Kidney (tissue), 14 donors: Measurements from ENCODE around the gene DIAPH3. TPM values are rescaled to one million over a fixed set of nuclear protein-coding genes. Genes with fewer than 3 reads are reported as not detected.
A peak's percentile ranks its signal among the peaks of the same experiment; 100 is the strongest.

ENCODE experiments used
- DNase-seq, 5 donors: peaks; one replicate each; pipeline ENCODE4 v3.0.0-alpha.2; 2013 to 2020
- FAIRE-seq: peaks from 2 replicates; lab custom pipeline; 2012; peaks lifted over from hg19 to GRCh38; lab: Jason Lieb, UNC
- H3K27ac ChIP-seq, 2 donors: one replicate each; pipeline ENCODE4 v1.7.0; 2013; ENCODE audit warnings: low read depth in 2 of 2, low read length in 2 of 2, inconsistent platforms in 1 of 2
- H3K27me3 ChIP-seq: one replicate; pipeline ENCODE4 v1.7.1; 2013; ENCODE audit warnings: low read length, inconsistent platforms; ENCODE audit not compliant: control insufficient read depth, insufficient read depth
- H3K36me3 ChIP-seq, 3 donors: one replicate each; pipeline versions ENCODE4 v1.7.0 to v1.7.1; 2013; ENCODE audit warnings: low read length in 3 of 3, control low read depth in 1 of 3, inconsistent platforms in 1 of 3; ENCODE audit not compliant: insufficient read depth in 3 of 3, control insufficient read depth in 2 of 3
- H3K4me1 ChIP-seq, 3 donors: one replicate each; pipeline versions ENCODE4 v1.7.0 to v1.7.1; 2013; ENCODE audit warnings: low read length in 3 of 3, inconsistent platforms in 1 of 3, low read depth in 1 of 3; ENCODE audit not compliant: control insufficient read depth in 2 of 3, insufficient read depth in 2 of 3
- H3K4me3 ChIP-seq, 3 donors: one replicate each; pipeline versions ENCODE4 v1.7.0 to v1.8.1; 2013; ENCODE audit warnings: low read length in 3 of 3, control low read depth in 1 of 3, inconsistent platforms in 1 of 3
- H3K9ac ChIP-seq, 3 donors: one replicate each; pipeline versions ENCODE4 v1.7.0 to v1.7.1; 2013; ENCODE audit warnings: low read length in 3 of 3, control low read depth in 1 of 3, inconsistent platforms in 1 of 3
- H3K9me3 ChIP-seq, 3 donors: one replicate each; pipeline versions ENCODE4 v1.7.0 to v1.7.1; 2013; ENCODE audit warnings: low read length in 3 of 3, control low read depth in 1 of 3, inconsistent platforms in 1 of 3; ENCODE audit not compliant: control insufficient read depth in 2 of 3, insufficient read depth in 1 of 3
- intact Hi-C: fragments of 100-400 bp; cut with DNase I; formaldehyde crosslinking; loops from one replicate; pipeline ENCODE4 v1.11.1; 2022
- polyA plus RNA-seq: library from polyadenylated mRNA; stranded (reverse); fragments of 350-450 nt; fragmentation: Illumina TruSeq; extraction: RNeasy Lipid Tissue Mini Kit (QIAGEN cat#74804); gene quantifications from one replicate; pipeline ENCODE4 v1.2.3, GENCODE V29; 2014; ENCODE audit warnings: low read depth, low replicate concordance; ENCODE audit not compliant: insufficient read depth
- total RNA-seq: library from RNA; stranded (reverse); fragmentation: NEBNext Ultra II Directional; extraction: Animal tissue kit (Norgen Biotek cat#: 25700); gene quantifications from one replicate; pipeline ENCODE4 v1.2.1, GENCODE V29; 2021
- TF ChIP-seq, protein P1 (sequence below): IDR thresholded peaks from 3 replicates; pipeline ENCODE4 v1.5.1; 2012; ENCODE audit warnings: mild to moderate bottlenecking, moderate library complexity, borderline replicate concordance; ENCODE audit not compliant: insufficient read depth; ENCODE audit errors: extremely low read depth
- donor health status: control.
- donor health status: control.
- donor health status: control.
- donor health status: control.
- donor health status: control.
- donor health status: DM: yes; HTN: yes; CAD: no.
- donor health status: Normal renal cell carcinoma (clear cell type).

DIAPH3 gene
- total and polyA plus RNA-seq, 2 donors from 2014 or later: 2.0 to 2.7 TPM

DNA sequence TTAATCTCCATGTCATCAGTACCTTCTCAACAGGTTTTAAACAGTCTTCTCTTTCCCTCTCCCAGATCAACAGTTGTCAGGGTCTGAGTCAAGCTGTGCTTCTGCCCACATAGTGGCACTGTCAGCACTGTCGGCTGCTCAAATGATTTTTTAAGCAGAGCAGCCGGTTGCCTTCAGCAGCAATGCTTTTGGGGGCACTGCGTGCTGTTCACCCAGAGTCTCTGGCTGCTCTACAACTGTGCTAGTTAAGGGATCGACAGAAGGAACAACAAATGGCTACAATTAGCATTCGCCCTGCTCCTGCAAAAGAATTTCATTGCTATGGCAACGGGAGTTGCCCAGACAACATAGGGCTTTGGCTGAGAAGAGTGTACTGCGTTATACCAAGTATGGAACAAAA lies 412.9 kb downstream of the DIAPH3 start:
- DNase-seq: peak in 4 of 5 donors; percentile 68 to 90 (median 84)
- TF ChIP-seq, protein P1, sequence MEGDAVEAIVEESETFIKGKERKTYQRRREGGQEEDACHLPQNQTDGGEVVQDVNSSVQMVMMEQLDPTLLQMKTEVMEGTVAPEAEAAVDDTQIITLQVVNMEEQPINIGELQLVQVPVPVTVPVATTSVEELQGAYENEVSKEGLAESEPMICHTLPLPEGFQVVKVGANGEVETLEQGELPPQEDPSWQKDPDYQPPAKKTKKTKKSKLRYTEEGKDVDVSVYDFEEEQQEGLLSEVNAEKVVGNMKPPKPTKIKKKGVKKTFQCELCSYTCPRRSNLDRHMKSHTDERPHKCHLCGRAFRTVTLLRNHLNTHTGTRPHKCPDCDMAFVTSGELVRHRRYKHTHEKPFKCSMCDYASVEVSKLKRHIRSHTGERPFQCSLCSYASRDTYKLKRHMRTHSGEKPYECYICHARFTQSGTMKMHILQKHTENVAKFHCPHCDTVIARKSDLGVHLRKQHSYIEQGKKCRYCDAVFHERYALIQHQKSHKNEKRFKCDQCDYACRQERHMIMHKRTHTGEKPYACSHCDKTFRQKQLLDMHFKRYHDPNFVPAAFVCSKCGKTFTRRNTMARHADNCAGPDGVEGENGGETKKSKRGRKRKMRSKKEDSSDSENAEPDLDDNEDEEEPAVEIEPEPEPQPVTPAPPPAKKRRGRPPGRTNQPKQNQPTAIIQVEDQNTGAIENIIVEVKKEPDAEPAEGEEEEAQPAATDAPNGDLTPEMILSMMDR: no peak
- H3K9me3 ChIP-seq: no peaks in the 10 kb centered on the region
- no peaks in the 10 kb centered on the region for H3K27me3 ChIP-seq
- no peak overlapping the region for H3K27ac ChIP-seq
- H3K4me3 ChIP-seq: peak overlapping the region; percentile 5 to 21 (median 19)
- FAIRE-seq: no peak
- H3K4me1 ChIP-seq: peaks cover 0 to 5% (median 0%) of the 10 kb centered on the region in 3 donors
- intact Hi-C loops: no loop called here
- no peak overlapping the region for H3K9ac ChIP-seq
- H3K36me3 ChIP-seq: no peaks in the 10 kb centered on the region

DNA sequence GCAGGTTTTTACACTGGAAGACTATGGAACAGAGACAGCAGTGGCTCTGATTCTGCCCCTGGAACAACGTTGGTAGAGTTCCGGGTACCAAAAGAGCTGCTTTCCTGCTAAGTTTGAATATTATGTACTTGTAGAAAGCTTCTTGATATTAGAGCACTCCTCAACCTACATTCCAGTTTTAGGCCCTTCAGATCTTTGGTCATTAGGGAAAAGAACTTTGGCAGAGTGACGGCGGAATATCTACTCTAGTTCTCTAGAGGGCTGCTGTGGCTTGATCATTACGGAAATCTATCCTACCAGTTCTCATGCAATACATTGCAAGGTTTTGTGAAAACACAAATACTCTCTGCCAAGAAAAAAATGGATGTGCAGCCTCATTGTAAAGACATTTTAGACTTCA lies 415.7 kb downstream of the DIAPH3 start:
- no peaks in the 10 kb centered on the region for H3K36me3 ChIP-seq
- TF ChIP-seq, protein P1: no peak
- H3K27me3 ChIP-seq: no peaks in the 10 kb centered on the region
- intact Hi-C loops: no loop called here
- no peak overlapping the region for H3K4me3 ChIP-seq
- DNase-seq (no peak), FAIRE-seq (no peak)
- peaks cover 0 to 5% (median 0%) of the 10 kb centered on the region in 3 donors for H3K4me1 ChIP-seq
- H3K9me3 ChIP-seq: no peaks in the 10 kb centered on the region
- no peak overlapping the region for H3K27ac ChIP-seq
- no peak overlapping the region for H3K9ac ChIP-seq

DNA sequence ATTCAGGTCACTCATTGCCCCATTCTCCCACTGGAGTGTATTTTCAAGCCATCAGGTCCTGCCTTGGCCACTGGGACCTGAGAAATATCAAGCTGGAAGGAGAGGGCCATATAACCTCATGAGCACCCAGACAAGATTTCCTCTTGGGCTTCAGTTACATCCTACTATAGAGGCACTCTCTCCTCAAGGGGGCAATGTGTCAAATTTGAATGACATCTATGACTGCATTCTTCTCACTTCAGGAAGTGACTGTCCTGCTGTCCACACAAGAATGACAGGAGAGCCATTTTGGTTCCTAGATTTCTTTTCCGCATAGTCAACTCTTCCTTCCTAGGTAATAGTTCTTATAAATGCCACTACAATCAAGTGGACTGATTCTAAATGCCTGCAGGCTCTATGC lies 416.2 kb downstream of the DIAPH3 start:
- Histone ChIP-seq H3K9me3 (no peaks in the 10 kb centered on the region), H3K4me1 (peaks cover 0 to 5% (median 0%) of the 10 kb centered on the region in 3 donors), H3K27ac (no peak overlapping the region), H3K27me3 (no peaks in the 10 kb centered on the region), H3K9ac (no peak overlapping the region), H3K36me3 (no peaks in the 10 kb centered on the region), H3K4me3 (no peak overlapping the region)
- FAIRE-seq: no peak
- intact Hi-C loops: no loop called here
- DNase-seq: no peak
- TF ChIP-seq, protein P1: no peak

DNA sequence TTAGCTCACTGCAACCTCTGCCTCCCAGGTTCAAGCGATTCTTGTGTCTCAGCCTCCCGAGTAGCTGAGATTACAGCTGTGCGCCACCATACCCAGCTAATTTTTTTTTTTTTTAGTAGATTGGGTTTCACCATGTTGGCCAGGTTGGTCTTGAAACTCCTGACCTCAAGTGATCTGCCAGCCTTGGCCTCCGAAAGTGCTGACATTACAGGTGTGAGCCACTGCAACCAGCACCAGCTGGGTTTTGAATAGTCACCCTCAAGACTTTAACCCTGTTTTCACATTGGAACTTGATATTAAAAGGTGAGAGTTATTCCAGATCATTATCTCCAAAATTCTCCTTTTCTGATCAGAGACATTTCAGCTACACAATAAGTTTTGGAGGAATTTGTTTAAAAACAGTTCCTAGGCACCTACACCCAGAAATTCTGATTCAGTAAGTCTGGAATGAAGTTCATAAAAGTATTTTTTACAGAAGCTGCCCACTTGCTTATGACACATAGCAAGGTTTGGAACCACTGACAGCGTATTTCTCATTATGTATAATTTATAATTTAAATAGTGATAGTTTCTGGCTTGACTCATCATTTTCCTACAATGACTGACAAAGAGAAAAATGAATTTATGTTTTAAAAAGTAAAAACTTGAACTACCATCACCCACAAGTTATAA lies 417.3 kb downstream of the DIAPH3 start:
- Histone ChIP-seq H3K9ac (no peak overlapping the region), H3K4me1 (peaks cover 0 to 5% (median 0%) of the 10 kb centered on the region in 3 donors), H3K36me3 (no peaks in the 10 kb centered on the region), H3K27ac (no peak overlapping the region), H3K4me3 (no peak overlapping the region), H3K27me3 (no peaks in the 10 kb centered on the region), H3K9me3 (no peaks in the 10 kb centered on the region)
- DNase-seq: no peak
- TF ChIP-seq, protein P1: no peak
- FAIRE-seq: no peak
- intact Hi-C loops: no loop called here
